ENCODE data around the gene IL18BP.

The IL18BP gene

GRCh38 chr11:72000202-72000867, 1.6 kb downstream of the IL18BP start:
- DNase-seq (ENCODE audit: low read depth): no peak
- TF ChIP-seq CTCF (conservative IDR thresholded peaks at IDR 0.05; ENCODE audit: low read depth, low read length): no peak
- no peak overlapping the region for H3K4me3 ChIP-seq (ENCODE audit: low read length)

GRCh38 chr11:72001285-72001684, 2.6 kb downstream of the IL18BP start:
- TF ChIP-seq CTCF (conservative IDR thresholded peaks at IDR 0.05; ENCODE audit: low read depth, low read length): no peak
- no peak for DNase-seq (ENCODE audit: low read depth)

DNA sequence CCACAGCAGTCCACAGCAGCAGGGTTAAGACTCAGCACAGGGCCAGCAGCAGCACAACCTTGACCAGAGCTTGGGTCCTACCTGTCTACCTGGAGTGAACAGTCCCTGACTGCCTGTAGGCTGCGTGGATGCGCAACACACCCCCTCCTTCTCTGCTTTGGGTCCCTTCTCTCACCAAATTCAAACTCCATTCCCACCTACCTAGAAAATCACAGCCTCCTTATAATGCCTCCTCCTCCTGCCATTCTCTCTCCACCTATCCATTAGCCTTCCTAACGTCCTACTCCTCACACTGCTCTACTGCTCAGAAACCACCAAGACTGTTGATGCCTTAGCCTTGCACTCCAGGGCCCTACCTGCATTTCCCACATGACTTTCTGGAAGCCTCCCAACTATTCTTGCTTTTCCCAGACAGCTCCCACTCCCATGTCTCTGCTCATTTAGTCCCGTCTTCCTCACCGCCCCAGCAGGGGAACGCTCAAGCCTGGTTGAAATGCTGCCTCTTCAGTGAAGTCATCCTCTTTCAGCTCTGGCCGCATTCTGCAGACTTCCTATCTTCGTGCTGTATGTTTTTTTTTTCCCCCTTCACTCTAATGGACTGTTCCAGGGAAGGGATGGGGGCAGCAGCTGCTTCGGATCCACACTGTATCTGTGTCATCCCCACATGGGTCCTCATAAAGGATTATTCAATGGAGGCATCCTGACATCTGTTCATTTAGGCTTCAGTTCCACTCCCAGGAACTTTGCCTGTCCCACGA, 3.3 kb downstream of the IL18BP start:
- no peak for TF ChIP-seq CTCF (conservative IDR thresholded peaks at IDR 0.05; ENCODE audit: low read depth, low read length)
- no peak overlapping the region for H3K4me3 ChIP-seq (ENCODE audit: low read length)
- DNase-seq (ENCODE audit: low read depth): no peak

More at GRCh38 chr11:72001285-72001684, 2.6 kb downstream of the IL18BP start:
- no peak overlapping the region for H3K4me3 ChIP-seq (ENCODE audit: low read length)

DNA sequence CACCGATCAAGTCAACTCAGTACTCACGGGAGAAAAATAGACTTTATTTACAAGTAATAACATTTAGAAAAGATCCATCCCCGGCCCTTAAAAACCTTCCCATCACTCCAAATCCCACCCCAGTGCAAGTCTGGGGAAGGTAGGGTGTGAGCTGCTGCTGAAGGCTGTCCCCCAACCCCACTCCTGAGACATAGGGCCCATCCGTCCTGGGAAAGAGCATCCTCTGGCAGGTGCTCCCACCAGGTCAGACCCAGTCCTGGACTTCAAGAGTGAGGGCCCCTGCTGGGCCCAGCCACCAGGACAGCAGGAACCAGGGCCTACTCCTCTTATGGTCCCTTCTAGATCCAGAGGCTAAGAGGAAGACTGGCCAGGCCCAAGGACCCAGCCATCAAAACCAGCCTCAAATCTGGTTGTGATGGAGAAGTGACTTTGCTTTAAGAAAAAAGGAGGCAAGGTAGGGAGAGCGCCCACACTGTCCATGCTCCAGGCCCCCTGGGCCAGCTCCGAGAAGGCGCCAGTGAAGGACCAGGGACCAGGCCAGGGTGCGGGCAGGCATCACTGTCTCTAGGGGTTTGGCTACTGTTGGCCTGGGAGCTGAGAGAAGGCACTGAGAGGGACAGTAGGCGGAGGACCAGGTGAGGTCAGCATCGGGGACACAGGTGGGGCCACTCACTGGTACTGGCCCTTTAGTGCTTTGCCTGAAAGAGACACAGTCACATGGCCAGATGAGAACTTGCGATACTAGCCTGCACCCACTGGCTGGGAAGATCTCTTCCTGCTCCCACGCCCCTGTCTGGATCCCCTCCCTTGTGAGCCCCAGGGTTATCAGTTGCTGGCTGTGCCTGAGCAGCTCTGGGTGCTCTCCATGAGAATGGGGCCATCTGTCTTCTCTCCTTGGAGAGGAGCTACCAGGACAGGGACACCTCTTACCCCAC, 4.4 kb downstream of the IL18BP start:
- DNase-seq (ENCODE audit: low read depth): no peak
- H3K4me3 ChIP-seq (ENCODE audit: low read length): no peak overlapping the region
- no peak for TF ChIP-seq CTCF (conservative IDR thresholded peaks at IDR 0.05; ENCODE audit: low read depth, low read length)

DNA sequence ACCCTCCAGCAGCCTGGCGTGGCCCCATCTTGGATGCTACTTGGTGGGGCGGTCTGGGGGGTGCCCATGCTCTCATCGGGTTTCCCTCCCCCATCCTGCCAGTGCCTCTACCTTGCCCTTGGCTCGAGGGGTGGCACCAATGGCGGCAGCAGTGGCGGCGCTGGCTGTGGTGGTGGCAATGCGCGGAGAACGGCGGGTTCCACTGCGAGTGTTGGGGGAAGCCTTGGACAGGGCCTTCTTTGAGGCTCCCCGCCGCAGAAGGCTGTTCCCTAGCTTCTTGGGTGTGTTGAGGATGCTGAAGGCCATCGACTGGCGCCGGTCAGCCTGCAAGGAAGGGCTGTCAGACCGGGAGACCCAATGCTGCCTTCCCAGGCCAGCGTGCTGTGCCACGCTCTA, 5.1 kb downstream of the IL18BP start:
- H3K4me3 ChIP-seq (ENCODE audit: low read length): no peak overlapping the region
- no peak for DNase-seq (ENCODE audit: low read depth)
- TF ChIP-seq CTCF (conservative IDR thresholded peaks at IDR 0.05; ENCODE audit: low read depth, low read length): no peak

GRCh38 chr11:72004515-72005346, 6.0 kb downstream of the IL18BP start:
- DNase-seq (ENCODE audit: low read depth): no peak
- no peak overlapping the region for H3K4me3 ChIP-seq (ENCODE audit: low read length)
- no peak for TF ChIP-seq CTCF (conservative IDR thresholded peaks at IDR 0.05; ENCODE audit: low read depth, low read length)

Measured in retinal pigment epithelial cell (primary cell).